ENCODE data around the gene DCLK1. TPM values are rescaled to one million over a fixed set of nuclear protein-coding genes. Genes with fewer than 3 reads are reported as not detected.

Gene DCLK1
- total and polyA plus RNA-seq, 10 of the 15 experiments (the other 5 are each of a cell fraction or from before 2014, with no cell fraction given): not detected

DNA sequence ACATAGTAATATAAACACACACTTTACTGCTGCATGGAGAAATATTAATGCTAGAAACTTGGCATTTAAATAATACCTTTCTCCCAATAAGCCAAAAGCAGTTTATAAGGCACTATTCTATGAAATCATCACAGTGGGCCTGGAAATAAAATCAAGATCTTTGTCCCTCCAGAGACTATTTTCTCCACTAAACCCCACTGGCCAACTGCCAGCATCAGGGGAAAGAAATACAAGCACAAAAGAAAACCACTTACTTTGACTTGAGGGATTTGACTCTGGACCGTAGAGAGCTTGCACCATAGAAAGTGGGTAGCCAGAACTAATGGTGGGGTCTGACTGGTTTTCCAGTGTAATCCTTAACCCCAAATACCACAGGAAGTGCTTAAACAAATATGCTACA lies 71.9 kb downstream of the DCLK1 start:
- ChIA-PET RAD21 (ENCODE audit: unreplicated experiment) (no interaction called here), CTCF (interaction anchor here (1.0 to 1.1 kb wide), 2 partner anchors 41 to 82 kb away, joined by 3 read pairs; no protein-coding TSS in a partner anchor), POLR2A (no interaction called here), SMC1A (ENCODE audit: uncharacterized antibody, unreplicated experiment) (no interaction called here)
- no peaks in the 10 kb centered on the region for H3K9me3 ChIP-seq (replicated peaks; ENCODE audit: control insufficient read depth, insufficient read depth, low read length)
- no peaks in the 10 kb centered on the region for H3K36me3 ChIP-seq (ENCODE audit: control insufficient read depth in 2 of 2, insufficient read depth in 2 of 2, low read length in 1 of 2)
- BruUV-seq (replicated peaks): no TSS peak
- intact Hi-C loops (cut with micrococcal nuclease; ENCODE audit: unreplicated experiment) (no loop called here), in situ Hi-C loops (cut with MboI) (no loop called here)
- no peak overlapping the region for H3K27ac ChIP-seq (ENCODE audit: control insufficient read depth, insufficient read depth)
- TF ChIP-seq, protein P1, sequence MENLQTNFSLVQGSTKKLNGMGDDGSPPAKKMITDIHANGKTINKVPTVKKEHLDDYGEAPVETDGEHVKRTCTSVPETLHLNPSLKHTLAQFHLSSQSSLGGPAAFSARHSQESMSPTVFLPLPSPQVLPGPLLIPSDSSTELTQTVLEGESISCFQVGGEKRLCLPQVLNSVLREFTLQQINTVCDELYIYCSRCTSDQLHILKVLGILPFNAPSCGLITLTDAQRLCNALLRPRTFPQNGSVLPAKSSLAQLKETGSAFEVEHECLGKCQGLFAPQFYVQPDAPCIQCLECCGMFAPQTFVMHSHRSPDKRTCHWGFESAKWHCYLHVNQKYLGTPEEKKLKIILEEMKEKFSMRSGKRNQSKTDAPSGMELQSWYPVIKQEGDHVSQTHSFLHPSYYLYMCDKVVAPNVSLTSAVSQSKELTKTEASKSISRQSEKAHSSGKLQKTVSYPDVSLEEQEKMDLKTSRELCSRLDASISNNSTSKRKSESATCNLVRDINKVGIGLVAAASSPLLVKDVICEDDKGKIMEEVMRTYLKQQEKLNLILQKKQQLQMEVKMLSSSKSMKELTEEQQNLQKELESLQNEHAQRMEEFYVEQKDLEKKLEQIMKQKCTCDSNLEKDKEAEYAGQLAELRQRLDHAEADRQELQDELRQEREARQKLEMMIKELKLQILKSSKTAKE (IDR thresholded peaks at IDR 0.05; ENCODE audit: low read depth, poor library complexity, severe bottlenecking): no peak
- TF ChIP-seq MTA3 (IDR thresholded peaks at IDR 0.05; ENCODE audit: borderline replicate concordance, low read length) (no peak), KLF5 (IDR thresholded peaks at IDR 0.05; ENCODE audit: partially characterized antibody) (no peak), EP300 (IDR thresholded peaks at IDR 0.05; ENCODE audit: borderline replicate concordance in 1 of 2, control insufficient read depth in 1 of 2, low read depth in 2 of 2, low read length in 2 of 2) (no peak), YY1 (IDR thresholded peaks at IDR 0.05; ENCODE audit: low read depth, low read length) (no peak), ZZZ3 (IDR thresholded peaks at IDR 0.05; ENCODE audit: control insufficient read depth, insufficient read length, low read depth) (no peak), MTA2 (IDR thresholded peaks at IDR 0.05; ENCODE audit: low read depth) (no peak), CBX3 (IDR thresholded peaks at IDR 0.05; ENCODE audit: borderline replicate concordance, low read depth) (no peak)
- TF ChIP-seq, protein P2, sequence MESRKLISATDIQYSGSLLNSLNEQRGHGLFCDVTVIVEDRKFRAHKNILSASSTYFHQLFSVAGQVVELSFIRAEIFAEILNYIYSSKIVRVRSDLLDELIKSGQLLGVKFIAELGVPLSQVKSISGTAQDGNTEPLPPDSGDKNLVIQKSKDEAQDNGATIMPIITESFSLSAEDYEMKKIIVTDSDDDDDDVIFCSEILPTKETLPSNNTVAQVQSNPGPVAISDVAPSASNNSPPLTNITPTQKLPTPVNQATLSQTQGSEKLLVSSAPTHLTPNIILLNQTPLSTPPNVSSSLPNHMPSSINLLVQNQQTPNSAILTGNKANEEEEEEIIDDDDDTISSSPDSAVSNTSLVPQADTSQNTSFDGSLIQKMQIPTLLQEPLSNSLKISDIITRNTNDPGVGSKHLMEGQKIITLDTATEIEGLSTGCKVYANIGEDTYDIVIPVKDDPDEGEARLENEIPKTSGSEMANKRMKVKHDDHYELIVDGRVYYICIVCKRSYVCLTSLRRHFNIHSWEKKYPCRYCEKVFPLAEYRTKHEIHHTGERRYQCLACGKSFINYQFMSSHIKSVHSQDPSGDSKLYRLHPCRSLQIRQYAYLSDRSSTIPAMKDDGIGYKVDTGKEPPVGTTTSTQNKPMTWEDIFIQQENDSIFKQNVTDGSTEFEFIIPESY (IDR thresholded peaks at IDR 0.05): no peak
- TF ChIP-seq, protein P3, sequence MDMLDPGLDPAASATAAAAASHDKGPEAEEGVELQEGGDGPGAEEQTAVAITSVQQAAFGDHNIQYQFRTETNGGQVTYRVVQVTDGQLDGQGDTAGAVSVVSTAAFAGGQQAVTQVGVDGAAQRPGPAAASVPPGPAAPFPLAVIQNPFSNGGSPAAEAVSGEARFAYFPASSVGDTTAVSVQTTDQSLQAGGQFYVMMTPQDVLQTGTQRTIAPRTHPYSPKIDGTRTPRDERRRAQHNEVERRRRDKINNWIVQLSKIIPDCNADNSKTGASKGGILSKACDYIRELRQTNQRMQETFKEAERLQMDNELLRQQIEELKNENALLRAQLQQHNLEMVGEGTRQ (IDR thresholded peaks at IDR 0.05; ENCODE audit: borderline replicate concordance, low read depth, low read length): no peak
- TF ChIP-seq, protein P4, sequence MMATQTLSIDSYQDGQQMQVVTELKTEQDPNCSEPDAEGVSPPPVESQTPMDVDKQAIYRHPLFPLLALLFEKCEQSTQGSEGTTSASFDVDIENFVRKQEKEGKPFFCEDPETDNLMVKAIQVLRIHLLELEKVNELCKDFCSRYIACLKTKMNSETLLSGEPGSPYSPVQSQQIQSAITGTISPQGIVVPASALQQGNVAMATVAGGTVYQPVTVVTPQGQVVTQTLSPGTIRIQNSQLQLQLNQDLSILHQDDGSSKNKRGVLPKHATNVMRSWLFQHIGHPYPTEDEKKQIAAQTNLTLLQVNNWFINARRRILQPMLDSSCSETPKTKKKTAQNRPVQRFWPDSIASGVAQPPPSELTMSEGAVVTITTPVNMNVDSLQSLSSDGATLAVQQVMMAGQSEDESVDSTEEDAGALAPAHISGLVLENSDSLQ (IDR thresholded peaks at IDR 0.05): no peak
- TF ChIP-seq, protein P5, sequence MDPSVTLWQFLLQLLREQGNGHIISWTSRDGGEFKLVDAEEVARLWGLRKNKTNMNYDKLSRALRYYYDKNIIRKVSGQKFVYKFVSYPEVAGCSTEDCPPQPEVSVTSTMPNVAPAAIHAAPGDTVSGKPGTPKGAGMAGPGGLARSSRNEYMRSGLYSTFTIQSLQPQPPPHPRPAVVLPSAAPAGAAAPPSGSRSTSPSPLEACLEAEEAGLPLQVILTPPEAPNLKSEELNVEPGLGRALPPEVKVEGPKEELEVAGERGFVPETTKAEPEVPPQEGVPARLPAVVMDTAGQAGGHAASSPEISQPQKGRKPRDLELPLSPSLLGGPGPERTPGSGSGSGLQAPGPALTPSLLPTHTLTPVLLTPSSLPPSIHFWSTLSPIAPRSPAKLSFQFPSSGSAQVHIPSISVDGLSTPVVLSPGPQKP (IDR thresholded peaks at IDR 0.05; ENCODE audit: low read depth, low read length): no peak
- no peak overlapping the region for H3K4me3 ChIP-seq
- H3K9ac ChIP-seq (ENCODE audit: control insufficient read depth, insufficient read depth, low read length): no peak overlapping the region
- no peaks in the 10 kb centered on the region for H4K20me1 ChIP-seq (ENCODE audit: control insufficient read depth, insufficient read depth)
- no peak overlapping the region for H2AFZ ChIP-seq (ENCODE audit: control insufficient read depth, low read depth, low read length)
- no peaks in the 10 kb centered on the region for H3K4me1 ChIP-seq (ENCODE audit: control insufficient read depth, insufficient read depth, low read length)
- H3K79me2 ChIP-seq (ENCODE audit: control insufficient read depth, insufficient read depth, low read length): no peaks in the 10 kb centered on the region
- WGBS (ENCODE audit: insufficient coverage, insufficient replicate concordance, low lambda C conversion rate, missing lambda C conversion rate): 47% methylated on average over 1 of the region's 1 CpG
- ATAC-seq (no peak), DNase-seq (ENCODE audit: low read depth, low spot score) (no peak), FAIRE-seq (no peak)
- H3K27me3 ChIP-seq (replicated peaks in 1 of 2; ENCODE audit: control insufficient read depth in 2 of 2, insufficient read depth in 2 of 2, low read length in 1 of 2): no peaks in the 10 kb centered on the region
- no peak overlapping the region for H3K4me2 ChIP-seq (ENCODE audit: control insufficient read depth, insufficient read depth)
